Activated naive CD4-positive, alpha-beta T cell treated with anti-CD3 and anti-CD28 coated beads, Interleukin-2, amount 50 U/mL, for 72 hours (primary cell): ENCODE results near the gene SNTG2. TPM values are rescaled to one million over a fixed set of nuclear protein-coding genes. Genes with fewer than 3 reads are reported as not detected.

Experiments used
- ATAC-seq, 2 donors: fragments of 150-1000 bp; cut with Tn5 transposase; 2 replicates each; pipeline ENCODE4 v1.10.0; 2021; ENCODE audit warnings: mild to moderate bottlenecking in 2 of 2, moderate library complexity in 2 of 2
- DNase-seq, 2 donors: peaks; one replicate each; pipeline ENCODE4 v3.0.0; 2021 to 2022; ENCODE audit warnings: low spot score in 2 of 2
- H3K27ac Mint-ChIP-seq, 2 donors: one replicate each; pipeline ENCODE4 v1.8.0; 2022; ENCODE audit warnings: mild to moderate bottlenecking in 2 of 2, mixed read lengths in 2 of 2
- H3K36me3 Mint-ChIP-seq, 2 donors: one replicate each; pipeline ENCODE4 v1.8.0; 2022; ENCODE audit warnings: mixed read lengths in 2 of 2
- H3K9me3 Mint-ChIP-seq, 2 donors: one replicate each; pipeline ENCODE4 v1.8.0; 2022; ENCODE audit warnings: mixed read lengths in 2 of 2
- total RNA-seq, 2 donors: library from RNA; stranded (reverse); gene quantifications; one replicate each; pipeline ENCODE4 v1.2.3, GENCODE V29; 2022

The SNTG2 gene
- total RNA-seq, 2 donors from 2014 or later: 0.27 to 2.6 TPM

GRCh38 chr2:1010415-1010930 lies 59.8 kb downstream of the SNTG2 start:
- ATAC-seq: no peak
- H3K36me3 Mint-ChIP-seq: no peaks in the 10 kb centered on the region
- H3K27ac Mint-ChIP-seq: no peak overlapping the region
- no peak for DNase-seq
- H3K9me3 Mint-ChIP-seq: no peaks in the 10 kb centered on the region

- ATAC-seq: no peak
- Mint-ChIP-seq H3K27ac (no peak overlapping the region), H3K36me3 (no peaks in the 10 kb centered on the region), H3K9me3 (no peaks in the 10 kb centered on the region)
- DNase-seq: no peak
Observed at GRCh38 chr2:1011006-1011405, 60.4 kb downstream of the SNTG2 start.

- Mint-ChIP-seq H3K9me3 (no peaks in the 10 kb centered on the region), H3K27ac (no peak overlapping the region), H3K36me3 (no peaks in the 10 kb centered on the region)
- DNase-seq (no peak), ATAC-seq (no peak)
Observed at GRCh38 chr2:1011985-1012384, 61.3 kb downstream of the SNTG2 start.

GRCh38 chr2:1014802-1015201 lies 64.2 kb downstream of the SNTG2 start:
- no peak for ATAC-seq

GRCh38 chr2:1016500-1016899 lies 65.9 kb downstream of the SNTG2 start:
- H3K36me3 Mint-ChIP-seq: no peaks in the 10 kb centered on the region

More at GRCh38 chr2:1014802-1015201, 64.2 kb downstream of the SNTG2 start:
- H3K9me3 Mint-ChIP-seq: no peaks in the 10 kb centered on the region
- no peak for DNase-seq
- no peaks in the 10 kb centered on the region for H3K36me3 Mint-ChIP-seq
- H3K27ac Mint-ChIP-seq: no peak overlapping the region

GRCh38 chr2:1017827-1018226 lies 67.2 kb downstream of the SNTG2 start:
- no peaks in the 10 kb centered on the region for H3K9me3 Mint-ChIP-seq
- DNase-seq: no peak
- no peak for ATAC-seq
- no peaks in the 10 kb centered on the region for H3K36me3 Mint-ChIP-seq
- no peak overlapping the region for H3K27ac Mint-ChIP-seq

More at GRCh38 chr2:1016500-1016899, 65.9 kb downstream of the SNTG2 start:
- DNase-seq (no peak), ATAC-seq (no peak)
- H3K27ac Mint-ChIP-seq: no peak overlapping the region
- no peaks in the 10 kb centered on the region for H3K9me3 Mint-ChIP-seq

GRCh38 chr2:1020206-1020605 lies 69.6 kb downstream of the SNTG2 start:
- no peak for DNase-seq
- H3K36me3 Mint-ChIP-seq: no peaks in the 10 kb centered on the region
- ATAC-seq: no peak
- no peak overlapping the region for H3K27ac Mint-ChIP-seq
- no peaks in the 10 kb centered on the region for H3K9me3 Mint-ChIP-seq

- H3K9me3 Mint-ChIP-seq: no peaks in the 10 kb centered on the region
- peaks cover 0 to 5% of the 10 kb centered on the region in 2 donors for H3K36me3 Mint-ChIP-seq
- no peak for DNase-seq
- no peak overlapping the region for H3K27ac Mint-ChIP-seq
- no peak for ATAC-seq
Observed at GRCh38 chr2:1022178-1022577, 71.5 kb downstream of the SNTG2 start.

- DNase-seq (no peak), ATAC-seq (no peak)
- no peak overlapping the region for H3K27ac Mint-ChIP-seq
- no peaks in the 10 kb centered on the region for H3K9me3 Mint-ChIP-seq
- H3K36me3 Mint-ChIP-seq: peaks cover 0 to 6% of the 10 kb centered on the region in 2 donors
Observed at GRCh38 chr2:1024981-1025380, 74.3 kb downstream of the SNTG2 start.

GRCh38 chr2:1026141-1026540 lies 75.5 kb downstream of the SNTG2 start:
- ATAC-seq: no peak
- no peaks in the 10 kb centered on the region for H3K9me3 Mint-ChIP-seq
- no peak for DNase-seq
- H3K36me3 Mint-ChIP-seq: peaks cover 0 to 6% of the 10 kb centered on the region in 2 donors
- H3K27ac Mint-ChIP-seq: no peak overlapping the region

GRCh38 chr2:1028831-1029230 lies 78.2 kb downstream of the SNTG2 start:
- H3K9me3 Mint-ChIP-seq: no peaks in the 10 kb centered on the region
- ATAC-seq: no peak
- no peak overlapping the region for H3K27ac Mint-ChIP-seq
- peaks cover 0 to 6% of the 10 kb centered on the region in 2 donors for H3K36me3 Mint-ChIP-seq
- no peak for DNase-seq

GRCh38 chr2:1032030-1032429 lies 81.4 kb downstream of the SNTG2 start:
- Mint-ChIP-seq H3K36me3 (peaks cover 0 to 2% of the 10 kb centered on the region in 2 donors), H3K27ac (no peak overlapping the region), H3K9me3 (peaks cover 0 to 4% of the 10 kb centered on the region in 2 donors)
- DNase-seq: no peak
- peak; percentile 41 to 56 for ATAC-seq

- peaks cover 0 to 4% of the 10 kb centered on the region in 2 donors for H3K9me3 Mint-ChIP-seq
- no peak for ATAC-seq
- no peak overlapping the region for H3K27ac Mint-ChIP-seq
- DNase-seq: no peak
- H3K36me3 Mint-ChIP-seq: no peaks in the 10 kb centered on the region
Observed at GRCh38 chr2:1033069-1033468, 82.4 kb downstream of the SNTG2 start.

GRCh38 chr2:1037066-1037465 lies 86.4 kb downstream of the SNTG2 start:
- Mint-ChIP-seq H3K36me3 (no peaks in the 10 kb centered on the region), H3K27ac (no peak overlapping the region), H3K9me3 (peaks cover 0 to 4% of the 10 kb centered on the region in 2 donors)
- ATAC-seq (no peak), DNase-seq (no peak)

GRCh38 chr2:1039549-1039948 lies 88.9 kb downstream of the SNTG2 start:
- Mint-ChIP-seq H3K27ac (no peak overlapping the region), H3K36me3 (peaks cover 9 to 19% of the 10 kb centered on the region in 2 donors), H3K9me3 (peaks cover 8 to 13% of the 10 kb centered on the region in 2 donors)
- ATAC-seq (no peak), DNase-seq (no peak)

- Mint-ChIP-seq H3K9me3 (peaks cover 9 to 14% of the 10 kb centered on the region in 2 donors), H3K27ac (peak overlapping the region in 1 of 2 donors; percentile 41), H3K36me3 (peaks cover 17 to 19% of the 10 kb centered on the region in 2 donors)
- no peak for ATAC-seq
- no peak for DNase-seq
Observed at GRCh38 chr2:1041012-1041805, 90.6 kb downstream of the SNTG2 start.

GRCh38 chr2:1045109-1045508 lies 94.5 kb downstream of the SNTG2 start:
- Mint-ChIP-seq H3K27ac (no peak overlapping the region), H3K9me3 (peaks cover 9 to 22% of the 10 kb centered on the region in 2 donors), H3K36me3 (peaks cover 19 to 41% of the 10 kb centered on the region in 2 donors)
- peak in 1 of 2 donors; percentile 54 for ATAC-seq
- DNase-seq: no peak

- no peak overlapping the region for H3K27ac Mint-ChIP-seq
- DNase-seq: no peak
- peaks cover 9 to 22% of the 10 kb centered on the region in 2 donors for H3K9me3 Mint-ChIP-seq
- ATAC-seq: no peak
- H3K36me3 Mint-ChIP-seq: peaks cover 19 to 41% of the 10 kb centered on the region in 2 donors
Observed at GRCh38 chr2:1046067-1046466, 95.4 kb downstream of the SNTG2 start.
